Hepatocyte (in vitro differentiated cells): ENCODE results near the gene NKAIN2. TPM values are rescaled to one million over a fixed set of nuclear protein-coding genes. Genes with fewer than 3 reads are reported as not detected.

Experiments used
- DNase-seq: peaks from one replicate; pipeline ENCODE4 v3.0.0-alpha.2; 2016; ENCODE audit warnings: low spot score
- H2AFZ ChIP-seq: fragments of 200-600 bp; sonication (generic); 2 replicates; pipeline ENCODE4 v1.6.0; 2016; ENCODE audit warnings: antibody characterized with exemption, mild to moderate bottlenecking
- H3K27ac ChIP-seq: fragments of 200-600 bp; sonication (generic); 2 replicates; pipeline ENCODE4 v1.5.1; 2016; ENCODE audit warnings: mild to moderate bottlenecking
- H3K27me3 ChIP-seq: fragments of 200-600 bp; sonication (generic); 2 replicates; pipeline ENCODE4 v1.6.1; 2016
- H3K36me3 ChIP-seq: fragments of 200-600 bp; sonication (generic); replicated peaks from 2 replicates; pipeline ENCODE4 v1.5.1; 2016; ENCODE audit warnings: low read depth; ENCODE audit not compliant: insufficient read depth
- H3K4me1 ChIP-seq: fragments of 200-600 bp; sonication (generic); 2 replicates; pipeline ENCODE4 v1.5.1; 2016; ENCODE audit warnings: mild to moderate bottlenecking, moderate library complexity; ENCODE audit not compliant: insufficient read depth
- H3K4me2 ChIP-seq: fragments of 200-600 bp; sonication (generic); 2 replicates; pipeline ENCODE4 v1.6.0; 2016
- H3K4me3 ChIP-seq: fragments of 200-600 bp; sonication (generic); 2 replicates; pipeline ENCODE4 v1.5.1; 2016; ENCODE audit warnings: mild to moderate bottlenecking
- H3K79me2 ChIP-seq: fragments of 200-600 bp; sonication (generic); 2 replicates; pipeline ENCODE4 v1.6.0; 2017; ENCODE audit warnings: mild to moderate bottlenecking
- H3K9me2 ChIP-seq: fragments of 200-600 bp; sonication (generic); replicated peaks from 2 replicates; pipeline ENCODE4 v1.6.0; 2017; ENCODE audit warnings: mild to moderate bottlenecking; ENCODE audit not compliant: insufficient read depth
- H3K9me3 ChIP-seq: fragments of 200-600 bp; sonication (generic); 2 replicates; pipeline ENCODE4 v1.5.1; 2016; ENCODE audit warnings: low read depth, mild to moderate bottlenecking
- H4K20me1 ChIP-seq: fragments of 200-600 bp; sonication (generic); 2 replicates; pipeline ENCODE4 v1.6.0; 2016; ENCODE audit warnings: mild to moderate bottlenecking; ENCODE audit not compliant: insufficient read depth, poor library complexity, severe bottlenecking
- EZH2 ChIP-seq: fragments of 200-600 bp; sonication (generic); IDR thresholded peaks from 2 replicates; pipeline ENCODE4 v1.6.1; 2016; ENCODE audit warnings: antibody characterized with exemption, mild to moderate bottlenecking, borderline replicate concordance
- EZH2phosphoT487 ChIP-seq: fragments of 200-600 bp; sonication (generic); IDR thresholded peaks from one replicate; pipeline ENCODE4 v1.6.1; 2018; ENCODE audit warnings: antibody characterized with exemption, mild to moderate bottlenecking, low read depth, moderate library complexity; ENCODE audit not compliant: unreplicated experiment, severe bottlenecking
- WGBS: methylation state at CpG from one replicate; pipeline ENCODE4 v1.1.6; 2016; ENCODE audit warnings: low lambda C conversion rate; ENCODE audit errors: missing lambda C conversion rate; 5-methylcytosine and 5-hydroxymethylcytosine counted together
- polyA plus RNA-seq: library from polyadenylated mRNA; unstranded; fragments of >200 nt; fragmentation: Nextera tagmentation; extraction: Ambion mirVana; gene quantifications from 2 replicates; pipeline ENCODE4 v1.2.1, GENCODE V29; 2016
- total RNA-seq: library from RNA; depleted of rRNA; stranded (reverse); fragments of >200 nt; gene quantifications from 2 replicates; pipeline ENCODE4 v1.2.3, GENCODE V29; 2014
- TF ChIP-seq, protein P1 (sequence below): fragments of 200-600 bp; sonication (generic); IDR thresholded peaks from 2 replicates; pipeline ENCODE4 v1.5.1; 2016; ENCODE audit warnings: antibody characterized with exemption, mild to moderate bottlenecking; ENCODE audit not compliant: poor library complexity

The NKAIN2 gene
- total and polyA plus RNA-seq, 2 experiments from 2014 or later = 0.48 to 2.6 TPM

DNA sequence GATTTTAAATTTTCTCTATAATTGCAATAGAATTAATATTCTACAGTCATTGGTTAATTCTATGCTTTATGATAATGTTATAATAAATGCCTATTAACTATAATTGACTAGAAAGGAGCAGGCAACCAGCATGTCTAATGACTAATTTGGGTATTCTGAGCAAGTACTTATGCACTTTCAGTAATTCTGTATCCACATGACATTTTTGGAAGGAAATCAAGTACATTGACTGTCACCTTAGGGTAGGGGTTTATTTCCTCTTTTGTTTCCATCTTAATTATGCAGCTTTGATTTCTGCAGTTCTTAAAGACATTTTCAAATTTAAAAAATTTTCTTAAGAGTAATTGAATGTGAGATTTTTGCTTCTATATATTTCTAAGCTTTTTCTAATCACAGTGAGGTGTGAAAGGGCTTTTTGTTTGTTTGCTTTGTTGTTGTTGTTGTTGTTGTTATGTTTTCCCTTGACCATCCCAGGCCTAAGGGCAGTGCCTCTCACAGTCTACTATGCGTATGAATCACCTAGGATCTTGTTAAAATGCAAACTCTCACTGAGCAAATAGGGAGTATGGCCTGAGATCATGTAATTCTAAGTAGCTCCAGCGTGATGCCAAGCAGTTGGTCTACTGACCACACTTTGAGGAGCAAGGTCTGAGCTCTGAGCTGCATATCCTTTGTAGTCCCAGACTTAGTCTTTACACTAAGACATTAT lies 691.4 kb downstream of the NKAIN2 start:
- H3K4me3 ChIP-seq = no peak overlapping the region
- no peak for DNase-seq
- no peaks in the 10 kb centered on the region for H3K79me2 ChIP-seq
- no peaks in the 10 kb centered on the region for H3K9me2 ChIP-seq
- H2AFZ ChIP-seq = no peak overlapping the region
- no peaks in the 10 kb centered on the region for H3K36me3 ChIP-seq
- H3K9me3 ChIP-seq = no peaks in the 10 kb centered on the region
- 75% methylated on average over 2 of the region's 2 CpGs for WGBS
- TF ChIP-seq, protein P1, sequence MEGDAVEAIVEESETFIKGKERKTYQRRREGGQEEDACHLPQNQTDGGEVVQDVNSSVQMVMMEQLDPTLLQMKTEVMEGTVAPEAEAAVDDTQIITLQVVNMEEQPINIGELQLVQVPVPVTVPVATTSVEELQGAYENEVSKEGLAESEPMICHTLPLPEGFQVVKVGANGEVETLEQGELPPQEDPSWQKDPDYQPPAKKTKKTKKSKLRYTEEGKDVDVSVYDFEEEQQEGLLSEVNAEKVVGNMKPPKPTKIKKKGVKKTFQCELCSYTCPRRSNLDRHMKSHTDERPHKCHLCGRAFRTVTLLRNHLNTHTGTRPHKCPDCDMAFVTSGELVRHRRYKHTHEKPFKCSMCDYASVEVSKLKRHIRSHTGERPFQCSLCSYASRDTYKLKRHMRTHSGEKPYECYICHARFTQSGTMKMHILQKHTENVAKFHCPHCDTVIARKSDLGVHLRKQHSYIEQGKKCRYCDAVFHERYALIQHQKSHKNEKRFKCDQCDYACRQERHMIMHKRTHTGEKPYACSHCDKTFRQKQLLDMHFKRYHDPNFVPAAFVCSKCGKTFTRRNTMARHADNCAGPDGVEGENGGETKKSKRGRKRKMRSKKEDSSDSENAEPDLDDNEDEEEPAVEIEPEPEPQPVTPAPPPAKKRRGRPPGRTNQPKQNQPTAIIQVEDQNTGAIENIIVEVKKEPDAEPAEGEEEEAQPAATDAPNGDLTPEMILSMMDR = no peak
- TF ChIP-seq EZH2 (no peak), EZH2phosphoT487 (no peak)
- no peak overlapping the region for H3K27ac ChIP-seq
- H4K20me1 ChIP-seq = no peaks in the 10 kb centered on the region
- no peak overlapping the region for H3K4me2 ChIP-seq
- no peaks in the 10 kb centered on the region for H3K27me3 ChIP-seq
- no peaks in the 10 kb centered on the region for H3K4me1 ChIP-seq

DNA sequence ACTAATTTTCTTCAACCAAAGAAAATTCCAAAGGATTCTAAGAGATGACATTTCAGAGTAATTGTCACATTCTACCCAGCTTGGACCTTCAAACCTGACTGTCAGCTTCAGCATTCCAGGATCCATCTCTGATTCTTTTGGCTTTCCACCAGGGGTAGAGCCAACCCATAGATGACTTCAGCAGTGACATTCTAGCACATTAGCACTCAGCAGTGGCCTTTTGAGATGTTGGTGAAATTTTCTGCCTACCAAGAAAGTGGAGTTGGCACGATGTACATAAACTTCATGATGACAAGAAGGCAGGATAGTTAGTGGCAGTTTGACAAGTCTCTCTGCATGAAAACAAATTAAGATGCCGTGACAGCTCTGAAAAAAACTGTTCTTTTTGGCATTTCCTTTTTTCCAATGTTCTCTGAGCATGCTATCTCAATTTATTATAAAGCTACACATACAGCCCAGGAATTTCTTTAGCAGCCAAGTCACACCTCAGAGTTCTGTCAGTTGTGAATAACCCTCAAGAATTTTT lies 692.1 kb downstream of the NKAIN2 start:
- H3K9me3 ChIP-seq = no peaks in the 10 kb centered on the region
- H4K20me1 ChIP-seq = no peaks in the 10 kb centered on the region
- H3K27ac ChIP-seq = no peak overlapping the region
- no peak for DNase-seq
- H3K4me1 ChIP-seq = no peaks in the 10 kb centered on the region
- H3K9me2 ChIP-seq = no peaks in the 10 kb centered on the region
- TF ChIP-seq EZH2phosphoT487 = no peak
- TF ChIP-seq, protein P1 = no peak
- no peak for TF ChIP-seq EZH2
- H3K4me2 ChIP-seq = no peak overlapping the region
- H3K79me2 ChIP-seq = no peaks in the 10 kb centered on the region
- WGBS = 75% methylated on average over 2 of the region's 2 CpGs
- H3K4me3 ChIP-seq = no peak overlapping the region
- no peaks in the 10 kb centered on the region for H3K36me3 ChIP-seq
- no peaks in the 10 kb centered on the region for H3K27me3 ChIP-seq
- H2AFZ ChIP-seq = no peak overlapping the region

DNA sequence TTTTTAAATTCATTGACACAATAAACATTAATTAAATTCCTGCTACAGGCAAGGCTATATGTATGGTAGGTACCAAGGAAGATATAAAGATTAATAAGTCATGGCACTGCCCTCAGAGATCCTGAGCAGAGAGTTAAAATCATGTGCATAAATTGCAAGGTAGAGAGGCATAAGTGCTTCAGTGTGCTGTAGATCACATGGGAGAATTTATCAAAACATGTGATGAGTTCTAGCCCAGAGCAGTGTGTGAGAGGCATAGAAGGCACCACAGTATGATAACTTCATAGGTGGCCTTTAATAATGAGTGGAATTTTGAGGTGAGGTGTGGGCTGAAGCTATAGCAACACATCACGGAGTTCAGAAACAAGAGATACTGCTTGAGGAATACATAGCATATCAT lies 692.7 kb downstream of the NKAIN2 start:
- Histone ChIP-seq H3K79me2 (no peaks in the 10 kb centered on the region), H4K20me1 (no peaks in the 10 kb centered on the region), H3K9me3 (no peaks in the 10 kb centered on the region), H3K9me2 (no peaks in the 10 kb centered on the region), H3K27ac (no peak overlapping the region), H3K4me3 (no peak overlapping the region), H3K4me2 (no peak overlapping the region), H3K36me3 (no peaks in the 10 kb centered on the region), H2AFZ (no peak overlapping the region), H3K27me3 (no peaks in the 10 kb centered on the region), H3K4me1 (no peaks in the 10 kb centered on the region)
- DNase-seq = no peak
- WGBS = 96% methylated on average over 1 of the region's 1 CpG
- TF ChIP-seq EZH2 (no peak), EZH2phosphoT487 (no peak)
- TF ChIP-seq, protein P1 = no peak
